HepG2 (cell line): ENCODE measurements around the gene SP110. TPM values are rescaled to one million over a fixed set of nuclear protein-coding genes. Genes with fewer than 3 reads are reported as not detected.

Experiments used
- ATAC-seq: fragments of 200-7000 bp; cut with Tn5 transposase; 3 replicates; pipeline ENCODE4 v1.9.1; 2020; ENCODE audit warnings: mild to moderate bottlenecking, moderate library complexity
- BruUV-seq: library from RNA; stranded (reverse); fragments of 400-500 nt; replicated peaks from 2 replicates; lab custom pipeline; 2021; lab: Mats Ljungman, UMichigan
- CTCF ChIA-PET: fragments of 300-600 bp; formaldehyde crosslinking; extraction: SDS; loops from one replicate; lab custom pipeline; 2021; ENCODE audit warnings: low total read pairs, inconsistent platforms, low intra/inter-chr PET ratio; lab: Yijun Ruan, JAX
- POLR2A ChIA-PET: fragments of 350-600 bp; sonication (Branson Sonifier 250); formaldehyde crosslinking; loops from one replicate; lab custom pipeline; 2020; ENCODE audit warnings: antibody characterized with exemption, inconsistent platforms; lab: Yijun Ruan, JAX
- DNase-seq: peaks from one replicate; pipeline ENCODE4 v3.0.0-alpha.2; 2015; ENCODE audit warnings: low spot score
- FAIRE-seq: peaks from 3 replicates; lab custom pipeline; 2011; peaks lifted over from hg19 to GRCh38; lab: Jason Lieb, UNC
- H2AFZ ChIP-seq: one replicate; pipeline ENCODE4 v1.6.1; 2011; ENCODE audit warnings: low read length, inconsistent platforms
- H3K27ac ChIP-seq: fragments of 300-600 bp; 3 replicates; pipeline ENCODE4 v1.8.0; 2011; ENCODE audit warnings: mixed run types, mild to moderate bottlenecking, mixed read lengths, low read length, inconsistent platforms; ENCODE audit not compliant: insufficient read depth; ENCODE audit errors: extremely low read length
- H3K27me3 ChIP-seq, 2 experiments: fragments of 200-600 bp in 1 of 2; 2 replicates in 1 of 2; 3 replicates in 1 of 2; pipeline versions ENCODE4 v1.6.0 to v1.8.0; 2011; ENCODE audit warnings: low read length in 2 of 2, mild to moderate bottlenecking in 2 of 2, moderate library complexity in 2 of 2, inconsistent platforms in 1 of 2; ENCODE audit not compliant: insufficient read depth in 2 of 2, control insufficient read depth in 1 of 2
- H3K36me3 ChIP-seq, 2 experiments: fragments of 200-600 bp in 1 of 2; replicated peaks in 1 of 2; 2 replicates in 1 of 2; 3 replicates in 1 of 2; pipeline versions ENCODE4 v1.5.1 to v1.8.0; 2011; ENCODE audit warnings: low read length in 2 of 2, inconsistent platforms in 1 of 2; ENCODE audit not compliant: insufficient read depth in 2 of 2, control insufficient read depth in 1 of 2
- H3K4me1 ChIP-seq: 2 replicates; pipeline ENCODE4 v1.5.1; 2012; ENCODE audit warnings: low read length, inconsistent platforms; ENCODE audit not compliant: insufficient read depth
- H3K4me2 ChIP-seq: 2 replicates; pipeline ENCODE4 v1.6.0; 2011; ENCODE audit warnings: low read depth, low read length, inconsistent platforms
- H3K4me3 ChIP-seq, 3 experiments: fragments of 200-600 bp in 1 of 3; sonication (generic), shearing (Covaris generic) in 1 of 3; replicated peaks in 1 of 3; 2 replicates each; pipeline ENCODE4 v1.5.1; 2011 to 2016; ENCODE audit warnings: low read length in 3 of 3, inconsistent platforms in 2 of 3, low read depth in 2 of 3, mild to moderate bottlenecking in 2 of 3, control low read depth in 1 of 3, mixed read lengths in 1 of 3; ENCODE audit not compliant: insufficient read depth in 1 of 3
- H3K79me2 ChIP-seq: one replicate; pipeline ENCODE4 v1.6.1; 2011; ENCODE audit warnings: low read length, inconsistent platforms; ENCODE audit not compliant: insufficient read depth
- H3K9ac ChIP-seq: 2 replicates; pipeline ENCODE4 v1.6.0; 2011; ENCODE audit warnings: mild to moderate bottlenecking, low read depth, low read length, inconsistent platforms; ENCODE audit not compliant: insufficient read depth
- H3K9me3 ChIP-seq: 2 replicates; pipeline ENCODE4 v1.5.1; 2012; ENCODE audit warnings: mild to moderate bottlenecking, low read length
- H4K20me1 ChIP-seq: 2 replicates; pipeline ENCODE4 v1.6.0; 2011; ENCODE audit warnings: inconsistent platforms, mild to moderate bottlenecking, low read length, moderate library complexity; ENCODE audit not compliant: insufficient read depth
- ATAD3A ChIP-seq: sonication (generic); formaldehyde crosslinking; IDR thresholded peaks from 2 replicates; pipeline ENCODE4 v1.4.0; 2020; ENCODE audit warnings: missing genetic modification reagents
- ATF3 ChIP-seq: sonication (generic); formaldehyde crosslinking; IDR thresholded peaks from 2 replicates; pipeline ENCODE4 v1.4.0; 2020; ENCODE audit warnings: missing genetic modification reagents
- ETV6 ChIP-seq: sonication (generic); formaldehyde crosslinking; conservative IDR thresholded peaks from 2 replicates; pipeline ENCODE4 v1.4.0; 2020; ENCODE audit warnings: missing genetic modification reagents
- GMEB2 ChIP-seq: IDR thresholded peaks from 2 replicates; pipeline ENCODE4 v1.6.1; 2016; ENCODE audit warnings: missing biosample characterization, missing genetic modification reagents, low read depth
- KAT8 ChIP-seq: IDR thresholded peaks from 2 replicates; pipeline ENCODE4 v1.6.1; 2016; ENCODE audit warnings: missing genetic modification reagents, missing compliant biosample characterization
- NFE2L1 ChIP-seq: sonication (generic); formaldehyde crosslinking; IDR thresholded peaks from 2 replicates; pipeline ENCODE4 v1.4.0; 2020; ENCODE audit warnings: missing genetic modification reagents, mild to moderate bottlenecking, borderline replicate concordance
- NONO ChIP-seq, 2 experiments: fragments of 450-650 bp in 1 of 2; sonication (generic) in 1 of 2; formaldehyde crosslinking in 1 of 2; IDR thresholded peaks in 1 of 2; conservative IDR thresholded peaks in 1 of 2; 2 replicates each; pipeline versions ENCODE4 v1.6.1 to v1.8.0; 2017 to 2022; ENCODE audit warnings: mild to moderate bottlenecking in 1 of 2, missing genetic modification reagents in 1 of 2, moderate library complexity in 1 of 2
- SAP130 ChIP-seq: IDR thresholded peaks from 2 replicates; pipeline ENCODE4 v1.6.1; 2016; ENCODE audit warnings: low read depth
- SNRNP70 ChIP-seq: fragments of 200-400 bp; formaldehyde crosslinking; IDR thresholded peaks from 2 replicates; pipeline ENCODE4 v1.6.1; 2017; ENCODE audit warnings: mild to moderate bottlenecking, low read depth, low read length, moderate library complexity
- SOX13 ChIP-seq, 3 experiments: fragments of 450-650 bp in 1 of 3; sonication (generic) in 1 of 3; formaldehyde crosslinking in 1 of 3; IDR thresholded peaks in 2 of 3; conservative IDR thresholded peaks in 1 of 3; 2 replicates each; pipeline versions ENCODE4 v1.5.0 to v1.6.1; 2016 to 2020; ENCODE audit warnings: antibody characterized with exemption in 1 of 3, mild to moderate bottlenecking in 1 of 3, missing compliant biosample characterization in 1 of 3, missing genetic modification reagents in 1 of 3, moderate library complexity in 1 of 3
- SOX6 ChIP-seq, 2 experiments: fragments of 450-650 bp in 1 of 2; sonication (generic) in 1 of 2; formaldehyde crosslinking in 1 of 2; IDR thresholded peaks; 2 replicates each; pipeline versions ENCODE4 v1.4.0 to v1.6.1; 2017 to 2020; ENCODE audit warnings: antibody characterized with exemption in 1 of 2, mild to moderate bottlenecking in 1 of 2, missing genetic modification reagents in 1 of 2
- SP5 ChIP-seq: IDR thresholded peaks from 2 replicates; pipeline ENCODE4 v1.6.1; 2016; ENCODE audit warnings: low read depth, borderline replicate concordance
- ZBTB37 ChIP-seq: sonication (generic); formaldehyde crosslinking; IDR thresholded peaks from 2 replicates; pipeline ENCODE4 v1.4.0; 2020; ENCODE audit warnings: mild to moderate bottlenecking, missing genetic modification reagents
- ZBTB39 ChIP-seq: sonication (generic); formaldehyde crosslinking; IDR thresholded peaks from 2 replicates; pipeline ENCODE4 v1.5.0; 2020; ENCODE audit warnings: missing genetic modification reagents
- ZNF124 ChIP-seq: sonication (generic); formaldehyde crosslinking; IDR thresholded peaks from 2 replicates; pipeline ENCODE4 v1.4.0; 2020; ENCODE audit warnings: missing genetic modification reagents
- ZNF441 ChIP-seq: sonication (generic); formaldehyde crosslinking; IDR thresholded peaks from 2 replicates; pipeline ENCODE4 v1.7.0; 2021; ENCODE audit warnings: missing genetic modification reagents, borderline replicate concordance
- WGBS: methylation state at CpG from one replicate; pipeline ENCODE4 v1.1.6; 2017; ENCODE audit warnings: low lambda C conversion rate; 5-methylcytosine and 5-hydroxymethylcytosine counted together
- in situ Hi-C: cut with HindIII; loops from 2 replicates; pipeline ENCODE4 v1.10.0; 2017; ENCODE audit warnings: low pct_unique_long_range_greater_than_20kb; ENCODE audit not compliant: extremely low pct_ligation_motif_present
- intact Hi-C: fragments of 100-400 bp; cut with micrococcal nuclease; formaldehyde crosslinking; loops from one replicate; pipeline ENCODE4 v1.10.0; 2022; ENCODE audit not compliant: unreplicated experiment
- polyA plus RNA-seq, 8 experiments: library from polyadenylated mRNA; depleted of rRNA in 3 of 8; stranded (reverse) in 7 of 8; unstranded in 1 of 8; fragments of >200 nt; fragmentation: Illumina TruSeq in 4 of 8; extraction: Trizol in 4 of 8; gene quantifications; 2 replicates each; pipeline versions ENCODE4 v1.2.1 to v1.2.3, GENCODE V29; 2011 to 2016; ENCODE audit warnings: low read depth in 4 of 8, missing spikeins in 1 of 8, mixed read lengths in 1 of 8; ENCODE audit not compliant: insufficient read depth in 1 of 8
- total RNA-seq, 5 experiments: library from RNA; depleted of rRNA; stranded (reverse); fragments of >200 nt; fragmentation: Illumina TruSeq; extraction: Trizol; gene quantifications; 2 replicates each; pipeline ENCODE4 v1.2.3, GENCODE V29; 2016; ENCODE audit warnings: low read depth in 1 of 5

Gene SP110
- total and polyA plus RNA-seq, 2 of the 13 experiments (the other 11 are each of a cell fraction or from before 2014, with no cell fraction given) = 7.9 to 10.4 TPM

GRCh38 chr2:230130668-230131364 lies 89.0 kb downstream of the SP110 start:
- H3K27me3 ChIP-seq = no peaks in the 10 kb centered on the region; a peak in 1 of 5 replicates
- H3K79me2 ChIP-seq = no peaks in the 10 kb centered on the region
- peak overlapping the region; percentile 10; the same call in 1 of the 2 replicates for H3K9ac ChIP-seq
- in situ Hi-C loops = no loop called here
- FAIRE-seq (peak; percentile 63), DNase-seq (peak; percentile 59), ATAC-seq (peak; percentile 91)
- H3K27ac ChIP-seq = no peak overlapping the region
- 6% methylated on average over 10 of the region's 11 CpGs for WGBS
- CTCF ChIA-PET = no interaction called here
- BruUV-seq = no TSS peak
- H3K9me3 ChIP-seq = peaks cover 9% of the 10 kb centered on the region
- peak overlapping the region in 1 of 3 experiments; percentile 0; a peak in 2 of 6 replicates for H3K4me3 ChIP-seq
- peak overlapping the region; percentile 54 for H3K4me2 ChIP-seq
- H2AFZ ChIP-seq = peak overlapping the region; percentile 24
- H3K36me3 ChIP-seq = no peaks in the 10 kb centered on the region
- peaks cover 26% of the 10 kb centered on the region for H3K4me1 ChIP-seq
- intact Hi-C loops = no loop called here
- POLR2A ChIA-PET = no interaction called here
- no peaks in the 10 kb centered on the region for H4K20me1 ChIP-seq
- TF ChIP-seq ETV6 (no peak), ZBTB37 (CRISPR knock-in tag) (no peak), NONO (IDR thresholded peaks at IDR 0.05) (no peak), NONO (CRISPR knock-in tag; conservative IDR thresholded peaks at IDR 0.05) (no peak), NFE2L1 (CRISPR knock-in tag) (no peak), SP5 (CRISPR knock-in tag) (0 out of 2 replicates have a peak, but pooled peaks have one; percentile 31), ATF3 (0 out of 2 replicates have a peak, but pooled peaks have one; percentile 20), KAT8 (CRISPR knock-in tag) (peak; percentile 59), SOX13 (IDR thresholded peaks at IDR 0.05) (no peak), SOX13 (CRISPR knock-in tag; conservative IDR thresholded peaks at IDR 0.05 in 1 of 2, IDR thresholded peaks at IDR 0.05 in 1 of 2) (peak in 1 of 2 experiments; percentile 31; a peak in 1 of 4 replicates), SOX6 (IDR thresholded peaks at IDR 0.05) (no peak), SOX6 (CRISPR knock-in tag; IDR thresholded peaks at IDR 0.05) (peak; percentile 39), GMEB2 (CRISPR knock-in tag) (no peak), ATAD3A (CRISPR knock-in tag) (no peak), SAP130 (CRISPR knock-in tag) (peak; percentile 47), ZNF441 (CRISPR knock-in tag) (0 out of 2 replicates have a peak, but pooled peaks have one; percentile 47), ZBTB39 (CRISPR knock-in tag) (no peak), SNRNP70 (no peak), ZNF124 (CRISPR knock-in tag) (no peak)
